GM23338 (cell line): Measurements from ENCODE around the gene LYRM7. TPM values are rescaled to one million over a fixed set of nuclear protein-coding genes. Genes with fewer than 3 reads are reported as not detected.
"Not testable (repeated sequence)": the region's sequence is repeated elsewhere in the genome, so short reads cannot be mapped to it uniquely, and the experiment has no call there.

Source experiments
- ATAC-seq: fragments of 200-7000 bp; cut with Tn5 transposase; 3 replicates; pipeline ENCODE4 v1.9.1; 2020
- DNase-seq: peaks from one replicate; pipeline ENCODE4 v3.0.0-alpha.2; 2015; ENCODE audit warnings: low spot score
- H2AFZ ChIP-seq: fragments of 200-600 bp; sonication (generic); 2 replicates; pipeline ENCODE4 v1.8.0; 2016; ENCODE audit warnings: antibody characterized with exemption, mild to moderate bottlenecking, moderate library complexity
- H3F3A ChIP-seq: fragments of 200-600 bp; sonication (generic); replicated peaks from 2 replicates; pipeline ENCODE4 v1.8.0; 2017; ENCODE audit warnings: antibody characterized with exemption, mixed run types, low read depth
- H3K27ac ChIP-seq: fragments of 200-600 bp; sonication (generic); 2 replicates; pipeline ENCODE4 v1.6.1; 2016; ENCODE audit warnings: low read depth
- H3K27me3 ChIP-seq: fragments of 200-600 bp; sonication (generic); 2 replicates; pipeline ENCODE4 v1.8.0; 2016; ENCODE audit warnings: mild to moderate bottlenecking, mixed run types, moderate library complexity; ENCODE audit not compliant: insufficient read depth
- H3K36me3 ChIP-seq: fragments of 200-600 bp; sonication (generic); 2 replicates; pipeline ENCODE4 v1.8.0; 2016; ENCODE audit warnings: mild to moderate bottlenecking; ENCODE audit not compliant: insufficient read depth
- H3K4me1 ChIP-seq: fragments of 200-600 bp; sonication (generic); 2 replicates; pipeline ENCODE4 v1.8.0; 2016; ENCODE audit warnings: mild to moderate bottlenecking, moderate library complexity; ENCODE audit not compliant: insufficient read depth
- H3K4me2 ChIP-seq: fragments of 200-600 bp; sonication (generic); 2 replicates; pipeline ENCODE4 v1.7.1; 2017; ENCODE audit warnings: mixed run types
- H3K4me3 ChIP-seq: fragments of 200-600 bp; sonication (generic); 2 replicates; pipeline ENCODE4 v1.6.1; 2016; ENCODE audit warnings: mixed run types
- H3K79me2 ChIP-seq: fragments of 200-600 bp; sonication (generic); replicated peaks from 2 replicates; pipeline ENCODE4 v1.8.0; 2017; ENCODE audit warnings: mild to moderate bottlenecking; ENCODE audit not compliant: insufficient read depth
- H3K9me2 ChIP-seq: fragments of 200-600 bp; sonication (generic); 2 replicates; pipeline ENCODE4 v1.8.0; 2017; ENCODE audit not compliant: insufficient read depth
- H4K20me1 ChIP-seq: fragments of 200-600 bp; sonication (generic); replicated peaks from 2 replicates; pipeline ENCODE4 v1.8.0; 2017; ENCODE audit warnings: mild to moderate bottlenecking; ENCODE audit not compliant: insufficient read depth
- H3K27ac Mint-ChIP-seq: 2 replicates; pipeline ENCODE4 v1.8.0; 2020; ENCODE audit warnings: inconsistent platforms, mild to moderate bottlenecking, moderate library complexity, mixed read lengths
- H3K27me3 Mint-ChIP-seq: 3 replicates; pipeline ENCODE4 v1.8.0; 2022; ENCODE audit warnings: low read depth, mild to moderate bottlenecking, moderate library complexity, mixed read lengths, inconsistent platforms; ENCODE audit not compliant: insufficient read depth, poor library complexity
- H3K36me3 Mint-ChIP-seq: 3 replicates; pipeline ENCODE4 v1.8.0; 2021; ENCODE audit warnings: low read depth, mild to moderate bottlenecking, inconsistent platforms, moderate library complexity, mixed read lengths
- H3K4me1 Mint-ChIP-seq: 3 replicates; pipeline ENCODE4 v1.8.0; 2020; ENCODE audit warnings: mild to moderate bottlenecking, inconsistent platforms, mixed read lengths
- H3K4me3 Mint-ChIP-seq: 3 replicates; pipeline ENCODE4 v1.8.0; 2021; ENCODE audit warnings: moderate library complexity, mild to moderate bottlenecking, inconsistent platforms, mixed read lengths
- H3K9me3 Mint-ChIP-seq: 3 replicates; pipeline ENCODE4 v1.8.0; 2020; ENCODE audit warnings: moderate library complexity, mild to moderate bottlenecking, inconsistent platforms, mixed read lengths
- CREB1 ChIP-seq: fragments of 250-450 bp; sonication (Bioruptor Pico); IDR thresholded peaks from 2 replicates; pipeline ENCODE4 v1.5.0; 2020; ENCODE audit warnings: low read depth, mild to moderate bottlenecking, moderate library complexity
- EZH2phosphoT487 ChIP-seq: fragments of 200-600 bp; sonication (generic); IDR thresholded peaks from one replicate; pipeline ENCODE4 v1.8.1; 2018; ENCODE audit warnings: antibody characterized with exemption; ENCODE audit not compliant: unreplicated experiment
- JUNB ChIP-seq: IDR thresholded peaks from one replicate; pipeline ENCODE4 v1.6.1; 2016; ENCODE audit warnings: antibody characterized with exemption; ENCODE audit not compliant: unreplicated experiment
- NANOG ChIP-seq: IDR thresholded peaks from 2 replicates; pipeline ENCODE4 v1.6.1; 2016; ENCODE audit warnings: antibody characterized with exemption, borderline replicate concordance
- POLR2AphosphoS5 ChIP-seq: IDR thresholded peaks from 2 replicates; pipeline ENCODE4 v1.6.1; 2016; ENCODE audit warnings: antibody characterized with exemption, low read depth
- REST ChIP-seq: IDR thresholded peaks from one replicate; pipeline ENCODE4 v1.6.1; 2018; ENCODE audit warnings: antibody characterized with exemption; ENCODE audit not compliant: unreplicated experiment
- STAT1 ChIP-seq: IDR thresholded peaks from one replicate; pipeline ENCODE4 v1.6.1; 2016; ENCODE audit warnings: antibody characterized with exemption; ENCODE audit not compliant: unreplicated experiment
- ZNF114 ChIP-seq: fragments of 250-450 bp; sonication (Bioruptor Pico); IDR thresholded peaks from 2 replicates; pipeline ENCODE4 v1.5.0; 2020; ENCODE audit warnings: mild to moderate bottlenecking, moderate library complexity
- ZNF331 ChIP-seq: fragments of 250-450 bp; sonication (Bioruptor Pico); IDR thresholded peaks from 2 replicates; pipeline ENCODE4 v1.5.0; 2020; ENCODE audit warnings: low read depth, mild to moderate bottlenecking, moderate library complexity
- ZNF462 ChIP-seq: fragments of 250-450 bp; sonication (Bioruptor Pico); IDR thresholded peaks from 2 replicates; pipeline ENCODE4 v1.5.0; 2020; ENCODE audit warnings: mild to moderate bottlenecking, moderate library complexity
- polyA plus RNA-seq: library from polyadenylated mRNA; unstranded; fragments of >200 nt; fragmentation: Nextera tagmentation; extraction: Ambion mirVana; gene quantifications from 2 replicates; pipeline ENCODE4 v1.2.1, GENCODE V29; 2016
- total RNA-seq: library from RNA; depleted of rRNA; stranded (reverse); fragments of >200 nt; shearing (Covaris generic); gene quantifications from 2 replicates; pipeline ENCODE4 v1.2.3, GENCODE V29; 2014
- TF ChIP-seq, protein P1 (sequence below): IDR thresholded peaks from 2 replicates; pipeline ENCODE4 v1.6.1; 2016; ENCODE audit warnings: antibody characterized with exemption

The LYRM7 gene
- total and polyA plus RNA-seq, 2 experiments from 2014 or later: 11.3 to 34.8 TPM

- no peaks in the 10 kb centered on the region for H3F3A ChIP-seq
- H3K4me2 ChIP-seq: no peak overlapping the region
- no peak overlapping the region for H3K4me3 Mint-ChIP-seq
- no peaks in the 10 kb centered on the region for H3K36me3 Mint-ChIP-seq
- no peak overlapping the region for H3K27ac ChIP-seq
- H3K79me2 ChIP-seq: no peaks in the 10 kb centered on the region
- TF ChIP-seq POLR2AphosphoS5 (no peak), JUNB (no peak), STAT1 (no peak), REST (no peak), NANOG (no peak), ZNF462 (no peak), EZH2phosphoT487 (no peak), CREB1 (CRISPR knock-in tag) (no peak), ZNF114 (no peak), ZNF331 (CRISPR knock-in tag) (no peak)
- TF ChIP-seq, protein P1, sequence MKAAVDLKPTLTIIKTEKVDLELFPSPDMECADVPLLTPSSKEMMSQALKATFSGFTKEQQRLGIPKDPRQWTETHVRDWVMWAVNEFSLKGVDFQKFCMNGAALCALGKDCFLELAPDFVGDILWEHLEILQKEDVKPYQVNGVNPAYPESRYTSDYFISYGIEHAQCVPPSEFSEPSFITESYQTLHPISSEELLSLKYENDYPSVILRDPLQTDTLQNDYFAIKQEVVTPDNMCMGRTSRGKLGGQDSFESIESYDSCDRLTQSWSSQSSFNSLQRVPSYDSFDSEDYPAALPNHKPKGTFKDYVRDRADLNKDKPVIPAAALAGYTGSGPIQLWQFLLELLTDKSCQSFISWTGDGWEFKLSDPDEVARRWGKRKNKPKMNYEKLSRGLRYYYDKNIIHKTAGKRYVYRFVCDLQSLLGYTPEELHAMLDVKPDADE: no peak
- H2AFZ ChIP-seq: peak overlapping the region; percentile 32; the same call in 1 of the 2 replicates
- ATAC-seq: no peak
- H3K9me3 Mint-ChIP-seq: peaks cover 2% of the 10 kb centered on the region; the same call in 1 of the 3 replicates
- no peaks in the 10 kb centered on the region for H3K9me2 ChIP-seq
- no peaks in the 10 kb centered on the region for H3K27me3 ChIP-seq
- no peaks in the 10 kb centered on the region for H3K4me1 ChIP-seq
- no peaks in the 10 kb centered on the region for H3K27me3 Mint-ChIP-seq
- H3K4me1 Mint-ChIP-seq: peaks cover under 1% of the 10 kb centered on the region; the same call in 1 of the 3 replicates
- H3K4me3 ChIP-seq: no peak overlapping the region
- DNase-seq: no peak
- no peaks in the 10 kb centered on the region; the same call in 1 of the 2 replicates for H4K20me1 ChIP-seq
- peak overlapping the region; percentile 13; the same call in 1 of the 2 replicates for H3K27ac Mint-ChIP-seq
- no peaks in the 10 kb centered on the region for H3K36me3 ChIP-seq
Measured at GRCh38 chr5:131252824-131253171, 82.1 kb downstream of the LYRM7 start.

DNA sequence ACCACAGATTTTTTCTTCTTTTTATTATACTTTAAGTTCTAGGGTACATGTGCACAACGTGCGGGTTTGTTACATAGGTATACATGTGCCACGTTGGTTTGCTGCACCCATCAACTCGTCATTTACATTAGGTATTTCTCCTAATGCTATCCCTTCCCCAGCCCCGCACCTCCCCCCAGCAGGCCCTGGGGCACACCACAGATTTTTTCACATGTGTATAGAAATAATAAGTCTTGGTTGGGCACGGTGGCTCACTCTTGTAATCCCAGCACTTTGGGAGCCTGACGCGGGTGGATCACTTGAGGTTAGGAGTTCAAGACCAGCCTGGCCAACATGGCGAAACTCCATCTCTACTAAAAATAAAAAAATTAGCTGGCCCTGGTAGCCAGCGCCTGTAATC, 83.3 kb downstream of the LYRM7 start:
- not testable (repeated sequence) for H3K9me3 Mint-ChIP-seq, H3K4me3 Mint-ChIP-seq

More for the DNA sequence above, 83.3 kb downstream of the LYRM7 start:
- not testable (repeated sequence) for H3K27me3 Mint-ChIP-seq, ATAC-seq, H3K27ac ChIP-seq, H3K4me1 Mint-ChIP-seq, H3K36me3 ChIP-seq, H3F3A ChIP-seq, H3K9me2 ChIP-seq, H2AFZ ChIP-seq, H3K27me3 ChIP-seq, H3K27ac Mint-ChIP-seq, H3K36me3 Mint-ChIP-seq, DNase-seq, H3K4me1 ChIP-seq, H3K79me2 ChIP-seq, H3K4me2 ChIP-seq, H3K4me3 ChIP-seq, H4K20me1 ChIP-seq
